Measurements from ENCODE around the gene CYFIP1. TPM values are rescaled to one million over a fixed set of nuclear protein-coding genes. Genes with fewer than 3 reads are reported as not detected.
A peak's percentile ranks its signal among the peaks of the same experiment; 100 is the strongest.
"Not testable (repeated sequence)": the region's sequence is repeated elsewhere in the genome, so short reads cannot be mapped to it uniquely, and the experiment has no call there.

Gene CYFIP1
- total and polyA plus RNA-seq, 4 experiments from 2014 or later, result 10.8 to 21.5 (median 16.5) TPM

GRCh38 chr15:23002920-23003319, 22.8 kb upstream of the CYFIP1 start:
- Histone ChIP-seq H3K36me3 (ENCODE audit: insufficient read depth, low read length) (peaks cover 35% of the 10 kb centered on the region), H3K4me1 (ENCODE audit: insufficient read depth, low read length) (no peaks in the 10 kb centered on the region), H3K27ac (ENCODE audit: low read depth, low read length) (no peak overlapping the region), H3K4me3 (ENCODE audit: low read length in 2 of 2) (no peak overlapping the region), H3K9me3 (ENCODE audit: control insufficient read depth in 1 of 2, low read length in 2 of 2) (no peaks in the 10 kb centered on the region), H3K27me3 (ENCODE audit: insufficient read depth, low read length) (no peaks in the 10 kb centered on the region)
- intact Hi-C loops (cut with micrococcal nuclease), result no loop called here
- no peak overlapping the region for H3K27ac Mint-ChIP-seq
- H3K4me3 Mint-ChIP-seq, result no peak overlapping the region
- H3K9me3 Mint-ChIP-seq, result no peaks in the 10 kb centered on the region
- no peaks in the 10 kb centered on the region for H3K4me1 Mint-ChIP-seq
- peaks cover 50 to 64% of the 10 kb centered on the region in 2 donors for H3K36me3 Mint-ChIP-seq
- ChIA-PET POLR2A (ENCODE audit: partially characterized antibody) (no interaction called here), CTCF (ENCODE audit: partially characterized antibody) (no interaction called here)
- no peaks in the 10 kb centered on the region for H3K27me3 Mint-ChIP-seq
- DNase-seq, result no peak

- Histone ChIP-seq H3K36me3 (ENCODE audit: insufficient read depth, low read length) (no peaks in the 10 kb centered on the region), H3K27me3 (ENCODE audit: insufficient read depth, low read length) (no peaks in the 10 kb centered on the region), H3K27ac (ENCODE audit: low read depth, low read length) (no peak overlapping the region), H3K4me1 (ENCODE audit: insufficient read depth, low read length) (no peaks in the 10 kb centered on the region), H3K4me3 (ENCODE audit: low read length in 2 of 2) (no peak overlapping the region), H3K9me3 (ENCODE audit: control insufficient read depth in 1 of 2, low read length in 2 of 2) (no peaks in the 10 kb centered on the region)
- DNase-seq, result no peak
- Mint-ChIP-seq H3K36me3 (peaks cover 26 to 31% of the 10 kb centered on the region in 2 donors), H3K27ac (no peak overlapping the region), H3K4me3 (no peak overlapping the region), H3K27me3 (no peaks in the 10 kb centered on the region), H3K9me3 (no peaks in the 10 kb centered on the region), H3K4me1 (peaks cover 0 to 2% (median under 1%) of the 10 kb centered on the region in 4 donors)
- intact Hi-C loops (cut with micrococcal nuclease), result no loop called here
- CTCF ChIA-PET (ENCODE audit: partially characterized antibody), result no interaction called here
- POLR2A ChIA-PET (ENCODE audit: partially characterized antibody), result no interaction called here
These were observed 15.6 kb upstream of the CYFIP1 start for GRCh38 chr15:22995795-22996194.

GRCh38 chr15:22992024-22992326, 11.8 kb upstream of the CYFIP1 start:
- peaks cover 0 to 2% (median under 1%) of the 10 kb centered on the region in 4 donors for H3K4me1 Mint-ChIP-seq
- H3K27ac Mint-ChIP-seq, result no peak overlapping the region
- intact Hi-C loops (cut with micrococcal nuclease), result no loop called here
- H3K27me3 Mint-ChIP-seq, result no peaks in the 10 kb centered on the region
- ChIA-PET POLR2A (ENCODE audit: partially characterized antibody) (no interaction called here), CTCF (ENCODE audit: partially characterized antibody) (no interaction called here)
- H3K9me3 Mint-ChIP-seq, result no peaks in the 10 kb centered on the region
- Histone ChIP-seq H3K27me3 (ENCODE audit: insufficient read depth, low read length) (no peaks in the 10 kb centered on the region), H3K4me1 (ENCODE audit: insufficient read depth, low read length) (no peaks in the 10 kb centered on the region), H3K9me3 (ENCODE audit: control insufficient read depth in 1 of 2, low read length in 2 of 2) (no peaks in the 10 kb centered on the region), H3K36me3 (ENCODE audit: insufficient read depth, low read length) (no peaks in the 10 kb centered on the region), H3K27ac (ENCODE audit: low read depth, low read length) (no peak overlapping the region), H3K4me3 (ENCODE audit: low read length in 2 of 2) (no peak overlapping the region)
- no peak overlapping the region for H3K4me3 Mint-ChIP-seq
- no peak for DNase-seq
- peaks cover 15 to 25% of the 10 kb centered on the region in 2 donors for H3K36me3 Mint-ChIP-seq

- CTCF ChIA-PET (ENCODE audit: partially characterized antibody), result no interaction called here
- Histone ChIP-seq H3K36me3 (ENCODE audit: insufficient read depth, low read length) (no peaks in the 10 kb centered on the region), H3K4me3 (ENCODE audit: low read length in 2 of 2) (no peak overlapping the region), H3K27me3 (ENCODE audit: insufficient read depth, low read length) (no peaks in the 10 kb centered on the region), H3K27ac (ENCODE audit: low read depth, low read length) (no peak overlapping the region), H3K4me1 (ENCODE audit: insufficient read depth, low read length) (no peaks in the 10 kb centered on the region), H3K9me3 (ENCODE audit: control insufficient read depth in 1 of 2, low read length in 2 of 2) (no peaks in the 10 kb centered on the region)
- H3K27ac Mint-ChIP-seq, result no peak overlapping the region
- H3K4me3 Mint-ChIP-seq, result no peak overlapping the region
- no peaks in the 10 kb centered on the region for H3K27me3 Mint-ChIP-seq
- POLR2A ChIA-PET (ENCODE audit: partially characterized antibody), result no interaction called here
- no peaks in the 10 kb centered on the region for H3K9me3 Mint-ChIP-seq
- intact Hi-C loops (cut with micrococcal nuclease), result no loop called here
- DNase-seq, result no peak
- peaks cover 7 to 16% of the 10 kb centered on the region in 2 donors for H3K36me3 Mint-ChIP-seq
- peaks cover 0 to 2% (median under 1%) of the 10 kb centered on the region in 4 donors for H3K4me1 Mint-ChIP-seq
These were observed 9.7 kb upstream of the CYFIP1 start for GRCh38 chr15:22989576-22990477.

GRCh38 chr15:22988811-22989210, 8.6 kb upstream of the CYFIP1 start:
- peaks cover 0 to 2% (median under 1%) of the 10 kb centered on the region in 4 donors for H3K4me1 Mint-ChIP-seq
- H3K9me3 ChIP-seq (ENCODE audit: control insufficient read depth in 1 of 2, low read length in 2 of 2), result no peaks in the 10 kb centered on the region
- H3K27me3 Mint-ChIP-seq, result no peaks in the 10 kb centered on the region
- H3K36me3 Mint-ChIP-seq, result peaks cover 5 to 8% of the 10 kb centered on the region in 2 donors
- intact Hi-C loops (cut with micrococcal nuclease), result no loop called here
- H3K36me3 ChIP-seq (ENCODE audit: insufficient read depth, low read length), result no peaks in the 10 kb centered on the region
- no peaks in the 10 kb centered on the region for H3K9me3 Mint-ChIP-seq
- CTCF ChIA-PET (ENCODE audit: partially characterized antibody), result no interaction called here
- H3K4me3 ChIP-seq (ENCODE audit: low read length in 2 of 2), result no peak overlapping the region
- POLR2A ChIA-PET (ENCODE audit: partially characterized antibody), result no interaction called here
- no peaks in the 10 kb centered on the region for H3K4me1 ChIP-seq (ENCODE audit: insufficient read depth, low read length)
- no peaks in the 10 kb centered on the region for H3K27me3 ChIP-seq (ENCODE audit: insufficient read depth, low read length)
- no peak for DNase-seq
- no peak overlapping the region for H3K27ac ChIP-seq (ENCODE audit: low read depth, low read length)
- peak overlapping the region in 1 of 7 donors; percentile 71 for H3K27ac Mint-ChIP-seq
- no peak overlapping the region for H3K4me3 Mint-ChIP-seq

- H3K4me3 ChIP-seq (ENCODE audit: low read length in 2 of 2); H3K4me3 Mint-ChIP-seq; H3K27ac Mint-ChIP-seq; H3K36me3 Mint-ChIP-seq; H3K4me1 ChIP-seq (ENCODE audit: insufficient read depth, low read length); H3K9me3 Mint-ChIP-seq; H3K27me3 ChIP-seq (ENCODE audit: insufficient read depth, low read length); H3K9me3 ChIP-seq (ENCODE audit: control insufficient read depth in 1 of 2, low read length in 2 of 2); CTCF ChIA-PET (ENCODE audit: partially characterized antibody); POLR2A ChIA-PET (ENCODE audit: partially characterized antibody); H3K27ac ChIP-seq (ENCODE audit: low read depth, low read length); intact Hi-C loops (cut with micrococcal nuclease); DNase-seq; H3K27me3 Mint-ChIP-seq; H3K36me3 ChIP-seq (ENCODE audit: insufficient read depth, low read length): not testable (repeated sequence)
- peaks cover 8 to 15% (median 10%) of the 10 kb centered on the region in 4 donors for H3K4me1 Mint-ChIP-seq
These were observed 1.8 kb upstream of the CYFIP1 start for GRCh38 chr15:22981931-22982330.

GRCh38 chr15:22981051-22981840, 1.1 kb upstream of the CYFIP1 start:
- no peaks in the 10 kb centered on the region for H3K27me3 ChIP-seq (ENCODE audit: insufficient read depth, low read length)
- intact Hi-C loops (cut with micrococcal nuclease), result no loop called here
- POLR2A ChIA-PET (ENCODE audit: partially characterized antibody), result interaction anchor here (1.0 kb wide), 1 partner anchor 58 kb away, joined by 3 read pairs; the partner anchor contains the start of gene TUBGCP5
- H3K4me3 ChIP-seq (ENCODE audit: low read length in 2 of 2), result peak overlapping the region in 1 of 2 donors; percentile 54
- Mint-ChIP-seq H3K36me3 (peaks cover 0 to 3% of the 10 kb centered on the region in 2 donors), H3K27ac (peak overlapping the region in 3 of 7 donors; percentile 22 to 46 (median 37)), H3K4me1 (peaks cover 8 to 15% (median 10%) of the 10 kb centered on the region in 4 donors), H3K4me3 (peak overlapping the region; percentile 76 to 88 (median 80)), H3K27me3 (peaks cover 0 to 2% of the 10 kb centered on the region in 2 donors), H3K9me3 (no peaks in the 10 kb centered on the region)
- H3K27ac ChIP-seq (ENCODE audit: low read depth, low read length), result no peak overlapping the region
- no peaks in the 10 kb centered on the region for H3K36me3 ChIP-seq (ENCODE audit: insufficient read depth, low read length)
- CTCF ChIA-PET (ENCODE audit: partially characterized antibody), result interaction anchor here (1.4 kb wide), 1 partner anchor 10 kb away, joined by 3 read pairs; no protein-coding TSS in a partner anchor
- peaks cover 4% of the 10 kb centered on the region for H3K4me1 ChIP-seq (ENCODE audit: insufficient read depth, low read length)
- no peaks in the 10 kb centered on the region for H3K9me3 ChIP-seq (ENCODE audit: control insufficient read depth in 1 of 2, low read length in 2 of 2)
- DNase-seq, result no peak

All from CD4-positive, alpha-beta memory T cell (primary cell).